HL-60 (cell line): Measurements from ENCODE around the gene ORMDL2.

ENCODE experiments used
- DNase-seq, 2 experiments: peaks; one replicate each; pipeline ENCODE4 v3.0.0-alpha.2; 2010 to 2020; ENCODE audit warnings: low read depth in 1 of 2, low spot score in 1 of 2
- H3K27ac ChIP-seq: fragments of 250-450 bp; sonication (Bioruptor Pico); replicated peaks from 2 replicates; pipeline ENCODE4 v1.5.1; 2020; ENCODE audit warnings: mild to moderate bottlenecking, moderate library complexity
- H3K27me3 ChIP-seq: fragments of 250-450 bp; sonication (Bioruptor Pico); 2 replicates; pipeline ENCODE4 v1.5.1; 2021; ENCODE audit warnings: mild to moderate bottlenecking, moderate library complexity; ENCODE audit not compliant: insufficient read depth, poor library complexity, severe bottlenecking
- H3K4me3 ChIP-seq: replicated peaks from 2 replicates; pipeline ENCODE4 v1.5.1; 2011; ENCODE audit warnings: mild to moderate bottlenecking, control low read depth, low read length; ENCODE audit not compliant: insufficient read depth
- CTCF ChIP-seq: IDR thresholded peaks from one replicate; pipeline ENCODE4 v1.5.1; 2011; ENCODE audit warnings: low read length, control low read depth, inconsistent platforms; ENCODE audit not compliant: insufficient read depth
- GABPA ChIP-seq: IDR thresholded peaks from 2 replicates; pipeline ENCODE4 v1.6.1; 2012; ENCODE audit warnings: low read depth
- POLR2AphosphoS5 ChIP-seq: IDR thresholded peaks from 2 replicates; pipeline ENCODE4 v1.6.1; 2012; ENCODE audit warnings: low read depth
- REST ChIP-seq: IDR thresholded peaks from 2 replicates; pipeline ENCODE4 v1.6.1; 2012; ENCODE audit warnings: low read depth; ENCODE audit not compliant: insufficient replicate concordance
- SPI1 ChIP-seq: IDR thresholded peaks from 2 replicates; pipeline ENCODE4 v1.6.1; 2012; ENCODE audit warnings: low read depth, mild to moderate bottlenecking, borderline replicate concordance

ORMDL2 gene

GRCh38 chr12:55789893-55790292 lies 27.9 kb upstream of the ORMDL2 start:
- Histone ChIP-seq H3K27ac (no peak overlapping the region), H3K4me3 (no peak overlapping the region), H3K27me3 (no peaks in the 10 kb centered on the region)
- TF ChIP-seq POLR2AphosphoS5 (no peak), GABPA (no peak), CTCF (no peak), REST (no peak), SPI1 (no peak)
- no peak for DNase-seq

- Histone ChIP-seq H3K27ac (no peak overlapping the region), H3K27me3 (no peaks in the 10 kb centered on the region), H3K4me3 (no peak overlapping the region)
- no peak for DNase-seq
- TF ChIP-seq POLR2AphosphoS5: no peak
- no peak for TF ChIP-seq GABPA
- TF ChIP-seq REST: no peak
- TF ChIP-seq CTCF: no peak
- TF ChIP-seq SPI1: no peak
Measured at GRCh38 chr12:55795950-55796349, 21.9 kb upstream of the ORMDL2 start.

GRCh38 chr12:55797068-55797467 lies 20.8 kb upstream of the ORMDL2 start:
- no peak overlapping the region for H3K4me3 ChIP-seq
- no peaks in the 10 kb centered on the region for H3K27me3 ChIP-seq
- TF ChIP-seq REST (no peak), POLR2AphosphoS5 (no peak), SPI1 (no peak), GABPA (no peak), CTCF (peak; percentile 14)
- H3K27ac ChIP-seq: no peak overlapping the region
- DNase-seq: peak in 1 of 2 experiments; percentile 23
